ENCODE data around the gene SLC2A4.

DNA sequence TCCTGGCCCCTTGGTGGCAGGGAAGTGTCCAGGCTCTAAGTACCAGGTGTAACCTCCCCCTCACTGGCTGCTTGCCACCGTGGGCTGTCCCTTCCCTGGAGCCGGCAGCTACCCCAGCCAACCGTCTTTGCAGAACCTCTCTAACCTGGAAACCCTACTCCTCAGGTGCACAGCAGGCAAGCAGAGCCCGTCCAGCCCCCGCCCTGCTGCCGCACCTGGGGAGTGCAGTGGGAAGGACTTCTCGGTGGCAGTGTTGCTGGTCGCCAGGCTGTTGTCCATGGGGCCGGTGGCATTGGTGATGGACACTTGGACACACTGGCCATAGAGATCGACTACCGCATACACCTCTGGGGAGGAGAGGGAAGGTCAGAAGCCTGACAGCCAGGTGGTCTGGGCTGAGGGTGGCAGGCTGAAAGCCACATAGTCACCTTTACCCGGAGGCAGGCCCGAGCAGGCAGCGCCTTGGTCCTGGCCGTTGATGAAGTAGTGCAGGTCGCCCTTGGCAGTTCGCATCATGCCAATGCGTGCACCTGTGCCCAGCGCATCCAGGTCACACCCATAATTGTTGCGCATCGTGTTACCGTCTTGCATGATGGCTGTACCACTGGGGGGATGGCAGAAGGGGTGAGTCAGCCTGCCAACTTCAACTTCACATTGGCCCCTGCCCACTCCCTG is 41.1 kb downstream of the SLC2A4 start:
- TF ChIP-seq POLR2A (IDR thresholded peaks at IDR 0.05) (no peak), CTCF (IDR thresholded peaks at IDR 0.05) (no peak)
